ENCODE data around the gene ARHGAP19. TPM values are rescaled to one million over a fixed set of nuclear protein-coding genes. Genes with fewer than 3 reads are reported as not detected.

ARHGAP19 gene
- polyA plus RNA-seq, 3 donors from 2014 or later, result 4.9 to 8.2 (median 6.7) TPM

DNA sequence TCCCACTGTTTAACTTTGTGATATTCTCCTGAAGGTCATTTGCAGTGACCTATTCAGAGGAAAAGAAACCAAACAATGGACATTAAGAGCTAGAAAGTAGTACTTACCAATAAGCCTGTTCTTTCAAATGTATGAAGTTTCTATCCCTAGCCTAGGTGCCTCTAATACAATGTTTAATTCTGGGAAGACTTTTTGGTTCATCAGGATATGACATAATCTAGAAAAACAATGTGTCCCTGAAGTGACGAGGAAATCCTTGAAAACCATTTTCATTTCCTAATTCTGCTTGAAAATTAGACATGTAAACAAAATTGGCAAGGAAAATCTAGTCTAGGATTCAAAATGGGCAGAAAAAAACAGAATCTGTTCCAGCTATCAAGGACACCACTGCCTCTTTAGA lies 36.1 kb downstream of the ARHGAP19 start:
- Mint-ChIP-seq H3K4me3 (no peak overlapping the region), H3K27me3 (ENCODE audit: low read depth in 3 of 3) (no peaks in the 10 kb centered on the region), H3K9me3 (no peaks in the 10 kb centered on the region), H3K36me3 (peaks cover 33 to 50% (median 37%) of the 10 kb centered on the region in 3 donors), H3K27ac (no peak overlapping the region), H3K4me1 (peaks cover 0 to 2% of the 10 kb centered on the region in 2 donors)
- no peak for DNase-seq

DNA sequence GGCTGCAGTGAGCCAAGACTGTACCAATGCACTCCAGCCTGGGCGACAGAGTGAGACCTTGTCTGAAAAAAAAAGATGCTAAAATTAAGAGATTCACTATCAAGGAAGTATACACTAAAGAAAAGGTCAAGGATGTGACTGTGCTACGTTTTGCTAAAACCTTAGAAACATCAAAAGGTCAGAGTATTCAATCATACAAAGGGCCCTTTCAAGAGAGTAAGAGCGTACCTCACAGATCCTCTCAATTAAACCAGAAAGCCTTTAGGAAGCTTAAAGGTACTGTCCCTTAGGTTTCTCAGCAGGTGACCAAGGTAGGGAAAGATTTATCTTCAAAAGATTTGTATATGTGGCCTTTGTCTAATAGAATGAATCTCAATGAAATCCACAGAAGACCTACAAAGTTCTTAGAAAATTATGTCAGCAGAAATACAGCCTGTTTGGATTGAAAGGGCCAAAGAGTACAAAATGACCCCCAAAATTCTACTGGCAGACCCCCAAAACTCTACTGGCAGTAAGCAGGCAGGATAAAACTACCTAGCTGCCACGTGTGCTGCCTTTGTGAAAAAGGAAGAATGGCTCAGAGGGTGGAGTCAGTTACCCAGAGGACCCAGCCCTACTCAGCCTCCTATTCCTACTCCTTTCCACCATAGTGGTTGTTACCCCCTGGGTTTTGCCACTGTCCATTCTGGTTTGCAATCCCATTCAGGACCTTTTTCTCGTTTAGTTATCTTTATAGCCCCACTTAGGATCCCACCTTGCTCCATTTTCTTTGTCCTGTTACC lies 36.7 kb downstream of the ARHGAP19 start:
- H3K27me3 Mint-ChIP-seq (ENCODE audit: low read depth in 3 of 3), result no peaks in the 10 kb centered on the region
- peaks cover 0 to 2% (median 0%) of the 10 kb centered on the region in 6 donors for H3K9me3 Mint-ChIP-seq
- no peak overlapping the region for H3K4me3 Mint-ChIP-seq
- H3K4me1 Mint-ChIP-seq, result peaks cover 0 to 2% of the 10 kb centered on the region in 2 donors
- DNase-seq, result no peak
- peak overlapping the region in 1 of 6 donors; percentile 7 for H3K27ac Mint-ChIP-seq
- H3K36me3 Mint-ChIP-seq, result peaks cover 33 to 50% (median 37%) of the 10 kb centered on the region in 3 donors

DNA sequence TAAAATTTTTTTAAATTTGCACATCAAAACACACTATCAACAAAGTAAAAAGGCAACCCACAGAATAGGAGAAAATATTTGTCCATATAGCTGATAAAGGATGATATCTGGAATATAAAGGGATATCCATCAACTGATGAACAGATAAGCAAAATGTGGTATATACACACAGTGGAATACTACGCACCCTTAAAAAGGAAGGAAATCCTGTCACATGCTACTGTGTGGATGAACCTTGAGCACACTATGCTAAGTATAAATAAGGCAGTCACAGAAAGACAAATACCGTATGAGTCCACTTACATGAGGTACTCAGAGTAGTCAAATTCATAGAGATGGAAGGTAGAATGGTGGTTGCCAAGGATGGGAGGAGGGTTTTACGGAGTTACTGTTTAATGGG lies 37.7 kb downstream of the ARHGAP19 start:
- Mint-ChIP-seq H3K27me3 (ENCODE audit: low read depth in 3 of 3) (no peaks in the 10 kb centered on the region), H3K4me3 (no peak overlapping the region), H3K4me1 (peaks cover 0 to 2% of the 10 kb centered on the region in 2 donors), H3K27ac (no peak overlapping the region), H3K36me3 (peaks cover 33 to 50% (median 37%) of the 10 kb centered on the region in 3 donors), H3K9me3 (peaks cover 0 to 2% (median 0%) of the 10 kb centered on the region in 6 donors)
- DNase-seq, result no peak

DNA sequence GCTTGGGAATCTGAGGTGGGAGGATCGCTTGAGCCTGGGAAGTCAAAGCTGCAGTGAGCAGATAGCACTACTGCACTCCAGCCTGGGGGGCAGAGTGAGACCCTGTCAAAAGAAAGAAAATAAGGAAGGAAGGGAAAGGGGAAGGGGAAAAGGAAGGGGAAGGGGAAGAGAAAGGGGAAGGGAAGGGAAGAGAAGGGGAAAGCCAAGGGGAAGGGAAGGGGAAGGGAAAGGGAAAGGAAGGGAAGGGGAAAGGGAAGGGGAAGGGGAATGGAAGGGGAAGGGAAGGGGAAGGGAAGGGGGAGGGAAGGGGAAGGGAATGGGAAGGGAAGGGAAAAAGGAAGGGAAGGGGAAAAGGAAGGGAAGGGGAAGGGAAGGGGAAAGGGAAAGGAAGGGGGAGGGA lies 41.5 kb downstream of the ARHGAP19 start:
- Mint-ChIP-seq H3K27ac (no peak overlapping the region), H3K4me1 (peaks cover 0 to 2% of the 10 kb centered on the region in 2 donors), H3K9me3 (peaks cover 0 to 2% (median 0%) of the 10 kb centered on the region in 6 donors), H3K27me3 (ENCODE audit: low read depth in 3 of 3) (no peaks in the 10 kb centered on the region), H3K36me3 (peaks cover 32 to 48% (median 37%) of the 10 kb centered on the region in 3 donors), H3K4me3 (no peak overlapping the region)
- DNase-seq, result no peak

DNA sequence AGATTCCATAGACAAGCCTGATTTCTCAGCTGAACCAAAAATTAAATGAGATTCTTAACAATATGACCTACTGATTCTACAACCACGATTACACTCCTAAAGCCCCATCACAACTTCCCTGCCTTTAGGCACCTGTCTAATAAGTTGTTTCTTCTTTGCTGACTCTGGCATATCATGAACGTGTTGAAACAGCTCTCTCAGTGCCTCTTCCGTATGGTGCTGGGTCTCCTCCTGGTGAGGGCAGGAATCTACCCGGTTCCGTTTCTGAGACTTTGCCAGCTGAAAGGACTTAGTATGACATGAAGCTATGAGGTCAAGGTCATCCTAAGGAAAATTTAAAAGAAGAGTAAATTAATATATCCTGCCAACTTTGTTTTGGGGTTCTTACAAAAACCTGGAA lies 48.6 kb downstream of the ARHGAP19 start:
- Mint-ChIP-seq H3K36me3 (peaks cover 9 to 38% (median 21%) of the 10 kb centered on the region in 3 donors), H3K27me3 (ENCODE audit: low read depth in 3 of 3) (no peaks in the 10 kb centered on the region), H3K27ac (no peak overlapping the region), H3K4me1 (no peaks in the 10 kb centered on the region), H3K4me3 (no peak overlapping the region), H3K9me3 (no peaks in the 10 kb centered on the region)
- DNase-seq, result no peak

DNA sequence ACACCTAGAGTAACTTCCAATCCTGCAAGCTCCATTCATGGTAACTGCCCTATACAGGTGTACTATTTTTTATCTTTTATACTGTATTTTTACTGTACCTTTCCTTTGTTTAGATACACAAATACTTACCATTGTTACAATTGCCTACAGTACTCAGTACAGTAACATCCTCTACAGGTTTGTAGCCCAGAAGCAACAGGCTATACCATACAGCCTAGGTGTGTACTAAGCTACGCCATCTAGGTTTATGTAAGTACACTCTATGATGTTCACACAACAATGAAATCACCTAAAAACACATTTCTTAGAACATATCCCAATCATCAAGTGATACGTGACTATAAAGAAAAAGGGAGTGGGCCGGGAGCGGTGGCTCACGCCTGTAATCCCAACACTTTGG lies 53.6 kb downstream of the ARHGAP19 start:
- Mint-ChIP-seq H3K4me1 (no peaks in the 10 kb centered on the region), H3K36me3 (peaks cover 8 to 19% (median 16%) of the 10 kb centered on the region in 3 donors), H3K27me3 (ENCODE audit: low read depth in 3 of 3) (no peaks in the 10 kb centered on the region), H3K27ac (no peak overlapping the region), H3K9me3 (no peaks in the 10 kb centered on the region), H3K4me3 (no peak overlapping the region)
- no peak for DNase-seq

DNA sequence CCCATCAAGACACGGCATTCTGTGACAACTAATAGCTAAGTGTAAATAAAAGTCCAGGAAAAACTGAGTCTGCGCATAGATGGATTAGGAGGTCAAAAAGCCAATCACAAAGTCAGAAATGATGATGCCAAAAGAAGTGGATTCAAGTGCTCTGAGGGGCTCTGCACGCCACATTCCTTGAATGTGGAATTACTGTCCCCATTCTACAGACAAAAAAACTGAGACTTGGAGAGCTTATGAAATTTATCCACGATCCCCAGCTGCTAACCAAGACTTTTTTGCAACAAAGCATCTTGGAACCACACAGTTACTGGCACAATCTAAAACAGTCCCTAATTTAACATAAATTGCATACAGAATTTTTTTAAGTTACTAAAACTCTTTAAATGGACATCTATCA lies 57.1 kb downstream of the ARHGAP19 start:
- Mint-ChIP-seq H3K36me3 (peaks cover 7 to 11% (median 11%) of the 10 kb centered on the region in 3 donors), H3K4me1 (no peaks in the 10 kb centered on the region), H3K4me3 (no peak overlapping the region), H3K27ac (no peak overlapping the region), H3K9me3 (no peaks in the 10 kb centered on the region), H3K27me3 (ENCODE audit: low read depth in 3 of 3) (peaks cover 0 to 2% (median 0%) of the 10 kb centered on the region in 3 donors)
- no peak for DNase-seq

DNA sequence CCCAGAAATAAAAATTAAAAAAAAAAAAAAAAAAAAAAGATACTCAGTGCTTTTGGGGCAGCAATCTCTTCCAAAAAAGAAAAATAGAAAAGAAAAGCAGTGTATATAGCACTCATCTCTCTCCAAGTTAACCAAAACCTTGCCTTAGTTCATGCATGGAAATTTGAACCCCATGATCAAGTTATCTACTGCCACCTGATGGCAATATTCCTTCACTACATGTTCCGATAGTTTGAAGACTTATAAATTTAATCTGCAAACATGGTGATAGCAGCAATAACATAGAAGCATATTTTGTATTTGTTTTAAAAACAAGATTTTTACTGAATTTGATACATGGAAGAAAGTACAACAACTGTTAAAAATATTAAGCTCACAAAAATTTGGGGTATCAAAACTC lies 58.0 kb downstream of the ARHGAP19 start:
- H3K27ac Mint-ChIP-seq, result no peak overlapping the region

DNA sequence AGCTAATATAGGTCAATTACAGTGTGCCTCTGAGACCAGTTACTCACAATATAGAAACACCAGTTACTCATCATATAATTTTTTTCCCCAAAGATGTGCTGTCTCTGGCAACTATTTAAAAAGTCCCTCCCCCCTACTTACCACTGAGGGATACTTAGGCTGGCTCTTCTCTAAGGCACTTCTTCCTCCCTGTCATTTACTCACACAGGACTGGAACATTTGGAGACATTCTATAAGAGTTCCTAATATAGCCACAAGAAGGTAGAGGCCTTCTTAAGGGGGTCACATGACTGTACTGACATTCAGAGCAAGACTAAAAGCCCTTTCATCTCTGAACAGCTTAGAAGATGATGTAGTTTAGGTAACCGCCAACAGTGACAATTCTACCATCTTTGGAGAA lies 62.3 kb downstream of the ARHGAP19 start:
- Mint-ChIP-seq H3K27ac (no peak overlapping the region), H3K36me3 (peaks cover 29 to 48% (median 38%) of the 10 kb centered on the region in 3 donors), H3K9me3 (no peaks in the 10 kb centered on the region), H3K27me3 (ENCODE audit: low read depth in 3 of 3) (peaks cover 0 to 2% (median 0%) of the 10 kb centered on the region in 3 donors), H3K4me1 (no peaks in the 10 kb centered on the region), H3K4me3 (no peak overlapping the region)
- no peak for DNase-seq

More for the DNA sequence above, 58.0 kb downstream of the ARHGAP19 start:
- no peaks in the 10 kb centered on the region for H3K9me3 Mint-ChIP-seq
- H3K4me1 Mint-ChIP-seq, result no peaks in the 10 kb centered on the region
- H3K27me3 Mint-ChIP-seq (ENCODE audit: low read depth in 3 of 3), result peaks cover 0 to 2% (median 0%) of the 10 kb centered on the region in 3 donors
- no peak overlapping the region for H3K4me3 Mint-ChIP-seq
- H3K36me3 Mint-ChIP-seq, result peaks cover 7 to 16% (median 15%) of the 10 kb centered on the region in 3 donors
- peak in 2 of 3 donors; percentile 2 to 4 for DNase-seq

DNA sequence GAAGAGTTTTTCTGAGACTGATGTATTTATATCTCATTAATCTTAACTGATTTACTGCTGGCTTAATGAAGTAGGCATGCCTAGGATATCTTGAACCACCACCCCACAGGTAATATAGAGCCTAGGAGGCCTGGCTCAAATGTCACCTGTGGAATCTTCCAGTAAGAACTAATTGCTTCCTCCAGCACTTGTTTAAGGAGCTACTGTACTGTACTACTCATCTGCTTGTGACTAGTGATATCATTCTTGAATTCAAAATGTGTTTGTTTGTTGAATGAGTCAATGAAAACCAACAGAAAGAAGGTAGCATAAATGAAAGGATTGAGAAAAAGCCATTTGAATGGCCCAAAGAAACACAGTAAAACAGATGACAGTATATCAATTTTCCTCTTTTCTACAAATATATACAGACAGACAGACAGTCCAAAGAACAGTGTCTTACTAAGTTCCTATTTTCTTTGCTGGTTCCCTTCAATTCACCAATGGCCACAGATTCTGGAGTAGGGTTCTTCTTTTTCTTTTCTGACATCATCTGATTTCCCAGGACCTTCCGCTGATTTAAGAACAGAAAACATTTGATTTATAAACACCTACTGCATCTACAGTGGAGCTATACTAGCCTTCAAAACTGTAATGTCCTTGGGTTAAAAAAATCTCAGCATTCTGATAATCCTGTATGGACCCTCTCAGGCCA lies 63.0 kb downstream of the ARHGAP19 start:
- H3K4me3 Mint-ChIP-seq, result no peak overlapping the region
- peaks cover 33 to 51% (median 40%) of the 10 kb centered on the region in 3 donors for H3K36me3 Mint-ChIP-seq
- peaks cover 0 to 2% (median 0%) of the 10 kb centered on the region in 3 donors for H3K27me3 Mint-ChIP-seq (ENCODE audit: low read depth in 3 of 3)
- no peak for DNase-seq
- no peaks in the 10 kb centered on the region for H3K9me3 Mint-ChIP-seq
- H3K27ac Mint-ChIP-seq, result no peak overlapping the region
- peaks cover 6% of the 10 kb centered on the region in 2 donors for H3K4me1 Mint-ChIP-seq

DNA sequence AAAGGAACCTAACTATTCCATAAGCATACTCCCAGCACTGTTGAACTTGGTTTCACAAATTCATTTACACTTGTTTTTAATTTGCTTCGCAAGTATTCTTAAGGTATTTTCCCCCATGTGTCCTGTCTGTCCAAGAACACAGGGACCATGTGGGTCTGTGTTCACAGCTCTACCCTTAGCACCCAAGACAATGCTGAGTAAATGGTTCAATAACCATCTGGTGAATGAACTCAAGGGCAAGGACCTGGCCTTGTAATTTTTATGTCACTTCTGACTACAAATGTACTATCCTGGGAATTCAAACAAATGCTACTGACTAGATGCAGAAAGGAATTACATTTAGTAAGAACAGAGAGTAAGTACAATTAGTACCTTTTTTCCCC lies 63.7 kb downstream of the ARHGAP19 start:
- H3K27me3 Mint-ChIP-seq (ENCODE audit: low read depth in 3 of 3), result peaks cover 0 to 2% (median 0%) of the 10 kb centered on the region in 3 donors
- no peaks in the 10 kb centered on the region for H3K9me3 Mint-ChIP-seq
- no peak for DNase-seq
- no peak overlapping the region for H3K4me3 Mint-ChIP-seq
- peaks cover 33 to 51% (median 41%) of the 10 kb centered on the region in 3 donors for H3K36me3 Mint-ChIP-seq
- H3K4me1 Mint-ChIP-seq, result peaks cover 6 to 8% of the 10 kb centered on the region in 2 donors
- no peak overlapping the region for H3K27ac Mint-ChIP-seq

DNA sequence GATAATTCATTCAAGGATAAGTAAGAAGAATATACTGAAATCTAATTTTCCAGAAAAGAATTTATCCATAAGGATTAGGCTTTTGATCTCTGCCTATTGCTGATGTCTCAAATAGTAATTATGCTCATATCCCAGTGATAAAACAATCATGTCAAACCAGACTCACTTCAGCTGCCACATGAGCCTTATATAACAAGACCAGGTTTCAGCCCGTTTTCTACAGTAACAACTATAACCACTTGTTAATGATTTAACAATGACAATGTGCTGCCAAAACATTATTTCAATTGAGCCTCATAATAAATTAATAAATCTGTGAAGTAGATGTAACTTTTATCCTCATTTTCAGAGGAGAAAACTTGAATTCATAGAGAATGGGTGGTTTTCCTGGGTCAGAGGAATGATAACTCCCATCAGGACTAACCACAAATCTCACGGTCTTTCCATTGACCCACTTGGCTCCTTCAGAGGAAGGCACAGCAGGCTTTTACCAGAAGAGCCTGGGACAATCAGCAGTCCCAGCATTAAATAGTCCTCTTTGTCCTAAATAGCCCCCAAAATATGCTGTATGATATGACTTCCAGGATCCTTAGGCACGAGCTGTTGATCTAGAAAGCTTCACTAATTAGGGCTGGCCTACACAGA lies 64.2 kb downstream of the ARHGAP19 start:
- peaks cover 6 to 8% of the 10 kb centered on the region in 2 donors for H3K4me1 Mint-ChIP-seq
- H3K36me3 Mint-ChIP-seq, result peaks cover 38 to 53% (median 42%) of the 10 kb centered on the region in 3 donors
- no peak for DNase-seq
- H3K9me3 Mint-ChIP-seq, result no peaks in the 10 kb centered on the region
- peaks cover 0 to 2% (median 0%) of the 10 kb centered on the region in 3 donors for H3K27me3 Mint-ChIP-seq (ENCODE audit: low read depth in 3 of 3)
- no peak overlapping the region for H3K4me3 Mint-ChIP-seq
- H3K27ac Mint-ChIP-seq, result no peak overlapping the region

DNA sequence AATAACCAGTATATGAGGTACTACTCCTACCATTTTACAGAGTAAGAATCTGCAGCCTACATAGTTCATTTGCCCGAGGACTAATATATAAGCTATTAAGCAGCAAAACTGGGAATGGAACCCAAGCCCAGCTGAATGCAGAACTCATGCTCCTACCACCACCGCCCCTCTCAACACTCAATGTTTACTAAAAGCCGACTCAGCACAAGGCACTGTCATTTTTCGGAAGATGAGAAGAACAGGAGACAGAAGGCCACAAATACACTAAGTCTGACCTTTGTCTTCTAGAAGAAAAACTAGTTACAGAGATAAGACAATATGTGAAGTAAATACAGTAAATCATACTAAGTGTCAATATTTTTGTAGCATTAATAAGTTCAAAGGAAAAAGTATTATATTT lies 66.0 kb downstream of the ARHGAP19 start:
- DNase-seq, result no peak
- Mint-ChIP-seq H3K9me3 (no peaks in the 10 kb centered on the region), H3K36me3 (peaks cover 38 to 48% (median 43%) of the 10 kb centered on the region in 3 donors), H3K27ac (no peak overlapping the region), H3K27me3 (ENCODE audit: low read depth in 3 of 3) (peaks cover 0 to under 1% (median 0%) of the 10 kb centered on the region in 3 donors), H3K4me3 (no peak overlapping the region), H3K4me1 (peaks cover 6 to 8% of the 10 kb centered on the region in 2 donors)
